Hepatic stellate cell (primary cell): ENCODE results near the gene STAT2.
"Not testable (repeated sequence)": the region's sequence is repeated elsewhere in the genome, so short reads cannot be mapped to it uniquely, and the experiment has no call there.

Experiments used
- DNase-seq: peaks from one replicate; pipeline ENCODE4 v3.0.0; 2011; ENCODE audit warnings: low spot score

STAT2 gene

GRCh38 chr12:56359851-56360767, at the start of gene STAT2:
Gene STAT2, minus strand, starts transcription at chr12:56360107. Its CDS starts 3,536 bp downstream, at chr12:56356571.
- peak; percentile 95 for DNase-seq

- no peak for DNase-seq
Measured at GRCh38 chr12:56408799-56409417, 49.0 kb upstream of the STAT2 start.

GRCh38 chr12:56404227-56404626, 44.3 kb upstream of the STAT2 start:
- not testable (repeated sequence) for DNase-seq

- DNase-seq, result not testable (repeated sequence)
Measured at GRCh38 chr12:56401612-56402011, 41.7 kb upstream of the STAT2 start.

GRCh38 chr12:56401125-56401524, 41.2 kb upstream of the STAT2 start:
- not testable (repeated sequence) for DNase-seq

GRCh38 chr12:56399466-56399865, 39.6 kb upstream of the STAT2 start:
- DNase-seq, result not testable (repeated sequence)

- no peak for DNase-seq
Measured at GRCh38 chr12:56398324-56398723, 38.4 kb upstream of the STAT2 start.

GRCh38 chr12:56392331-56392730, 32.4 kb upstream of the STAT2 start:
- DNase-seq, result no peak

- DNase-seq, result no peak
Measured at GRCh38 chr12:56391721-56392120, 31.8 kb upstream of the STAT2 start.

- peak; percentile 26 for DNase-seq
Measured at GRCh38 chr12:56389412-56389811, 29.5 kb upstream of the STAT2 start.

- peak; percentile 20 for DNase-seq
Measured at GRCh38 chr12:56387152-56387736, 27.3 kb upstream of the STAT2 start.

- DNase-seq, result no peak
Measured at GRCh38 chr12:56385873-56386272, 26.0 kb upstream of the STAT2 start.

- DNase-seq, result no peak
Measured at GRCh38 chr12:56382611-56383010, 22.7 kb upstream of the STAT2 start.

- no peak for DNase-seq
Measured at GRCh38 chr12:56377989-56378316, 18.0 kb upstream of the STAT2 start.

GRCh38 chr12:56377310-56377988, 17.5 kb upstream of the STAT2 start:
- no peak for DNase-seq

GRCh38 chr12:56375598-56376434, 15.9 kb upstream of the STAT2 start:
- no peak for DNase-seq

- no peak for DNase-seq
Measured at GRCh38 chr12:56374726-56375597, 15.1 kb upstream of the STAT2 start.

- no peak for DNase-seq
Measured at GRCh38 chr12:56373515-56373914, 13.6 kb upstream of the STAT2 start.

- DNase-seq, result no peak
Measured at GRCh38 chr12:56366948-56367347, 7.0 kb upstream of the STAT2 start.
